HG02571 (cell line): ENCODE data around the gene ZNF425.
A peak's percentile ranks its signal among the peaks of the same experiment; 100 is the strongest.
"Not testable (repeated sequence)": the region's sequence is repeated elsewhere in the genome, so short reads cannot be mapped to it uniquely, and the experiment has no call there.

Experiments
- ATAC-seq: cut with Tn5 transposase; IDR thresholded peaks from one replicate; pipeline ENCODE4 v1.9.1; 2021; ENCODE audit warnings: mild to moderate bottlenecking, moderate library complexity; ENCODE audit not compliant: unreplicated experiment

ZNF425 gene

GRCh38 chr7:149133028-149133710 lies 7.0 kb upstream of the ZNF425 start:
- ATAC-seq: no peak

- ATAC-seq: no peak
Observed at GRCh38 chr7:149130572-149131198, 4.6 kb upstream of the ZNF425 start.

- peak; percentile 51 for ATAC-seq
Observed at GRCh38 chr7:149126662-149127266, 640 bp upstream of the ZNF425 start.

- ATAC-seq: no peak
Observed at GRCh38 chr7:149125189-149125862, 798 bp downstream of the ZNF425 start.

DNA sequence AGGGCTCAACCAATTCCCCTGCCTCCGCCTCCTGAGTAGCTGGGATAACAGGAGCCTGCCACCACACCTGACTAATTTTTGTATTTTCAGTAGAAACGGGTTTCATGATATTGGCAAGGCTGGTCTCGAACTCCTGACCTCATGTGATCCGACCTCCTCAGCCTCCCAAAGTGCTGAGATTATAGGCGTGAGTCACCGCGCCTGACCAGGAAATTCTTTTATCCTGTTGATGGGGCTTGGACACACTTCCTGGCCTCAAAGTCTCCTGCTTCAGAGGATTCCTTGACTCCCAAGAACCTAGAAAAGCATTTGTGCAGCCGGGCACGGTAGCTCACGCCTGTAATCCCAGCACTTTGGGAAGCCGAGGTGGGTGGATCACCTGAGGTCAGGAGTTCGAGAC lies 16.2 kb downstream of the ZNF425 start:
- ATAC-seq: no peak

GRCh38 chr7:149104749-149105148 lies 21.4 kb downstream of the ZNF425 start:
- ATAC-seq: no peak

DNA sequence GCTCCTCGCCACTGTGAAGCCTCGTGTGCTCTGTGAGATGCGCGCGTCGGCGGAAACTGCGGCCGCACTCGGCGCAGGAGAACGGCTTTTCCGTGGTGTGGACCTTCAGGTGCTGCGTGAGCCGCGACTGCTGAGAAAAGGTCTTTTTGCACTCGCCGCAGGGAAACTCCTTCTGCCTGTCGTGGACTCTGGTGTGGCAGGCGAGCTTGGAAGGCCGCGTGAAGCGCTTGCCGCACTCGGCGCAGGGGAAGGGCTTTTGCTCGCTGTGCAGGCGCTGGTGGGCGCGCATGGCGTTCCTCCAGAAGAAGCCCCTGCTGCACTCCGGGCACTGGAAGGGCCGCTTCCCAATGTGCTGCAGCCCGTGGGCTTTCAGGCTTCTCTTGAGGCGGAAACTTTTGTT lies 21.9 kb downstream of the ZNF425 start:
- no peak for ATAC-seq

GRCh38 chr7:149103424-149103823 lies 22.7 kb downstream of the ZNF425 start:
- no peak for ATAC-seq

GRCh38 chr7:149102666-149103065 lies 23.5 kb downstream of the ZNF425 start:
- ATAC-seq: no peak

- ATAC-seq: no peak
Observed at GRCh38 chr7:149100821-149101220, 25.3 kb downstream of the ZNF425 start.

DNA sequence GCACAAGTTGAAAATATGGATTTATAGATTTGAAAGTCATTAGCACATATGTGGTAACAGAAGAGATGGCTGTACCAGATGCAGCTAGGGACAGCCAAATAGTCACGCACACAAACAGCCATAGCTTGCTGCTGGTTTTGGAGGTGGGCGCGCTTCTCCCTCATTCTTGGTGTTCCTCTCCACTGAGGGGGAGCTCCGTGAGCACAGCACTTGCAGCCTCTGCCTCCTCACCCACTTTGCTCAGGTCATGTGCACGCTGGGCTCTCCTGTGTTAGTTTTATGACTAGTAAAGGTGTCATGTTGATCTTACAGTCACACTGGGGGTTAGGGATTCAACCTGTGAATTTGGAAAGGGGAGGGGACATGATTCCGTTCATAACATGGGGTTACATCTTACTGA lies 27.1 kb downstream of the ZNF425 start:
- no peak for ATAC-seq

- ATAC-seq: no peak
Observed at GRCh38 chr7:149097088-149097487, 29.0 kb downstream of the ZNF425 start.

DNA sequence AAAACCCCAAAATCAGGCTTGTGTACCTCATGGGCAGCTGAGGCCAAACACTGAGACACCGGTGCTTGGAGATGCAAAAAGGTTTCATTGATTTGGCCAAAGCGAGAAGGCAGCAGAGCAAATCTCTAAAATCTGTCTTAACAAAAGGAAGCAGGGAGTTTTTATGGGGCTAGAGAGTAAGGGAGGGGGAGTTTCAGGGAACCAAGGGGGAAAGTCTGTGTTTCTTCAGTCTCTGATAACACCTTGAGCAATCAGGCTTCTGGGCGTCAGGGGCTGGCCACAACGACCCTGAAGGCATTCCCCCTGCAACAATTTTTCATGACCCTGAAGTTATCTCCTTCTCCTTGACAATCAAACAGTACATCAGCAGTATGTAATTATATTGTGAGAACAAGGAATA lies 32.9 kb downstream of the ZNF425 start:
- ATAC-seq: no peak

DNA sequence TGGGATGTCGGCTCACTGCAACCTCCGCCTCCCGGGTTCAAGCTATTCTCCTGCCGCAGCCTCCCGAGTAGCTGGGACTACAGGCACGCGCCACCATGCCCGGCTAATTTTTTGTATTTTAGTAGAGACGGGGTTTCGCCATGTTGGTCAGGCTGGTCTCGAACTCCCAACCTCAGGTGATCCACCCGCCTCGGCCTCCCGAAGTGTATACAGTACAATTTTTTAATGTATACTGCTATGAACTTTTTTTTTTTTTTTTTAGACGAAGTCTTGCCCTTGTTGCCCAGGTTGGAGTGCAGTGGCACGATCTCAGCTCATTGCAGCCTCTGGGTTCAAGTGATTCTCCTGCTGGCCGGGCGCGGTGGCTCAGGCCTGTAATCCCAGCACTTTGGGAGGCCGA lies 33.9 kb downstream of the ZNF425 start:
- not testable (repeated sequence) for ATAC-seq

GRCh38 chr7:149090397-149091195 lies 35.5 kb downstream of the ZNF425 start, which contains the start of gene ZNF786:
Gene ZNF786, minus strand, starts transcription at chr7:149090718. Its CDS starts 78 bp downstream, at chr7:149090640.
- ATAC-seq: peak; percentile 78

GRCh38 chr7:149087376-149087775 lies 38.7 kb downstream of the ZNF425 start:
- ATAC-seq: no peak

GRCh38 chr7:149085866-149086265 lies 40.3 kb downstream of the ZNF425 start:
- no peak for ATAC-seq

GRCh38 chr7:149084407-149084806 lies 41.7 kb downstream of the ZNF425 start:
- ATAC-seq: no peak

DNA sequence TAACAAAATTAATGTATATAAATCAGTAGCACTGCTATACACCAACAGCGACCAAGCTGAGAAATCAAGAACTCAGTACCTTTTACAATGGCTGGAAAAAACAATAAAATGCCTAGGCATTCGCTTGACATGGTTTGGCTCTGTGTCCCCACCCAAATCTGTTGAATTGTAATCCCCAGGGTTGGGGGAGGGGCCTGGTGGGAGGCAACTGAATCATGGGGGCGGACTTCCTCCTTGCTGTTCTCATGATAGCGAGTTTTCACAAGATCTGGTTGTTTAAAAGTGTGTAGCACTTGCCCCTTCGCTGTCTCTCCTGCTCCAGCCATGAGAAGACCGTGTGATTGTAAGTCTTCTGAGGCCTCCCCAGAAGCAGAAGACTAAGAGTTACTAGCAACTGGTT lies 44.2 kb downstream of the ZNF425 start:
- no peak for ATAC-seq

- no peak for ATAC-seq
Observed at GRCh38 chr7:149077594-149077993, 48.5 kb downstream of the ZNF425 start.

- no peak for ATAC-seq
Observed at GRCh38 chr7:149075286-149075685, 50.8 kb downstream of the ZNF425 start.
